ENCODE measurements around the gene NRM.
"Not testable (repeated sequence)": the region's sequence is repeated elsewhere in the genome, so short reads cannot be mapped to it uniquely, and the experiment has no call there.

Gene NRM

DNA sequence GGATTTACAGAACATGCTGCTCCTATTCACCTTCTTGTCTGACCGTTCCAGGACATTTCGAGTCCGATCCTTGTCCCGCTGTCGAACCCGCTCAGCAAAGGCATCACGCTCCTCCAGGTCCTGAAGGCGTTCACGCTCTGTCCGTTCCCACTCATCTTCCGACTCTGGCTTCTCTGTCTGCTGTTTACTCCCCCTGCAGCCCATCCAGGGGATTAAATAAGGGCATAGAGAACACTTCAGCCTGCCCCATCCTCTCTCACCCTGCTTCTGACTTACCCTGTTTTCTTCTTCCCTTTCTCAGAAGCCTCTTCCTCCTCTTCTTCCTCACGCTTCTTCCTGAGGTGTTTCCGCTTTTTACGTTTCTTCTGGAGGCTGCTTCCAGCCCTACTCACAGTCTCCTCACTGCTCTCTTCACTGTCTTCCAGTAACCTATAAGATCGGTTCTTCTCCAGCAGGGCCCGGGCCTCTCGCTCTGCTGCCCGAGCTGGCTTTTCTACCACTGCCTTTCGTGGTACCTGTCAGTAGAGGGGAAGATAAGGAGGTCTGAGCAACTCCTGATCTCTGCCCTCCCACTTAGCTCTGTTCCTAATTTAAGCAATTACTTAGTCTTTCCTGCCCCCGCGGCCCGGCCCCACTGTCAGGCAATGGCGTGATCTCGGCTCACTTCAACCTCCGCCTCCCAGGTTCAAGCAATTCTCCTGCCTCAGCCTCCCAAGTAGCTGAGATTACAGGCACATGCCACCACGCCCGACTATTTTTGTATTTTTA is 19.8 kb downstream of the NRM start:
- Mint-ChIP-seq H3K9me3 (no peaks in the 10 kb centered on the region), H3K4me1 (peaks cover 24% of the 10 kb centered on the region), H3K36me3 (ENCODE audit: low read depth) (peaks cover 29% of the 10 kb centered on the region), H3K27ac (no peak overlapping the region), H3K4me3 (peak overlapping the region; percentile 84), H3K27me3 (ENCODE audit: low read depth, poor library complexity) (peaks cover 4% of the 10 kb centered on the region)
- no peak for TF ChIP-seq CTCF (IDR thresholded peaks at IDR 0.05)
- peak; percentile 21 for DNase-seq

DNA sequence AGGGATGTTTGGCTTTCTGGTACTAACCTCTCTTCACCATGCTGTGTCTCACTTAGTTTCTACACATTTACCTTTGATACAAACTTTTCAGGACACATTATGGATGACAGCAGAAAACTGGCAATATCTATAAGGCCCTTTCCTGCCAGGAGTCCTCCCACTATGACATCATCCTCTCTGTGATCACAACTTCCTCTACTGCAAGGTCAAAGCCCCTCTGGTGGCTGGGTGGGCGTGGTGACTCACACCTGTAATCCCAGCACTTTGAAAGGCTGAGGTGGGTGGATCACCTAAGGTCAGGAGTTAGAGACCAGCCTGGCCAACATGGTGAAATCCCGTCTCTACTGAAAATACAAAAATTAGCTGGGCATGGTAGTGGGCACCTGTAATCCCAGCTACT is 24.5 kb downstream of the NRM start:
- not testable (repeated sequence) for DNase-seq; H3K4me3 Mint-ChIP-seq; H3K4me1 Mint-ChIP-seq; H3K9me3 Mint-ChIP-seq; H3K27me3 Mint-ChIP-seq (ENCODE audit: low read depth, poor library complexity); H3K27ac Mint-ChIP-seq
- peaks cover 57% of the 10 kb centered on the region for H3K36me3 Mint-ChIP-seq (ENCODE audit: low read depth)

DNA sequence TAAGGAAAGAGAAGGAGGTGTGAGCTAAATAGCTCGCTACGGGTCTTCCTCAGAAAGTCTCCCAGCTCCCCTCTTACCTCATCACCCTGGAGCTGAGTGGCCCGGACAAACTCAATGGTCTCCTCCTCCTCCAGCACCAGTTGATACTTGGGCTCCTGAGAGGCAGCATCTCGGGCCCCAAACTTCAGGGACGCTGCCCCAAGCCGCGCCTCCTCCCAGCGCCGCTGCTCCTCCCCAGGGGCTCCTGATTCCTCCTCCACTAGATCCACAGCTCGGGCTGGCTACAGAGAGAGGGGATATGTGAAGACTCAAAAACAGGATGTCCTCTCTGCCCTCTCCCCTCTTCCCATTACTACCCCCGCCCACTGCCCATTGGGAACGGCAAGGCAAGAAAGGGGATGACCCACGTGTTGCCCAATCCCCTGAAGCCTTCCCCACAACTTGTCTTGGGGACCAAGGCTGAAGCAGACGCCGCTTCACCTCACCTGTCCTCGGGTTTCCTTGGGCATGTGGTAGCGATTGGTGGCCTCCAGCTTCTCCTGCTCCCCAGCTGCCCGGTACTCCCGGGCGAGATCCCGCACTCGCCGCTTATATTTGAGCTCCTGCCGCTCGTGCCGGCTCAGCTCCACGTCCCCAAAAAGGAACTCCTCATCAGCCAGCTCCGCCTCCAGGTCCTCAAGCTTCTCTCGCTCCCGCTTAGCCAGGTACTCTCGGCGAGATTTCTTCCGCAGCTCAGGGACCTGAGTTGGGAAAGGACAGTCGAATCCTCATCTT is 25.6 kb downstream of the NRM start:
- TF ChIP-seq CTCF (IDR thresholded peaks at IDR 0.05), result no peak
- H3K4me1 Mint-ChIP-seq, result no peaks in the 10 kb centered on the region
- no peak for DNase-seq
- H3K27ac Mint-ChIP-seq, result no peak overlapping the region
- H3K27me3 Mint-ChIP-seq (ENCODE audit: low read depth, poor library complexity), result no peaks in the 10 kb centered on the region
- H3K9me3 Mint-ChIP-seq, result no peaks in the 10 kb centered on the region
- no peak overlapping the region for H3K4me3 Mint-ChIP-seq
- H3K36me3 Mint-ChIP-seq (ENCODE audit: low read depth), result peaks cover 49% of the 10 kb centered on the region

- H3K36me3 Mint-ChIP-seq (ENCODE audit: low read depth), result peaks cover 71% of the 10 kb centered on the region
- peak overlapping the region; percentile 52 for H3K27ac Mint-ChIP-seq
- not testable (repeated sequence) for H3K27me3 Mint-ChIP-seq (ENCODE audit: low read depth, poor library complexity); DNase-seq; H3K9me3 Mint-ChIP-seq; H3K4me3 Mint-ChIP-seq
- peaks cover 12% of the 10 kb centered on the region for H3K4me1 Mint-ChIP-seq
Observed at GRCh38 chr6:30657922-30658321, 32.9 kb downstream of the NRM start.

DNA sequence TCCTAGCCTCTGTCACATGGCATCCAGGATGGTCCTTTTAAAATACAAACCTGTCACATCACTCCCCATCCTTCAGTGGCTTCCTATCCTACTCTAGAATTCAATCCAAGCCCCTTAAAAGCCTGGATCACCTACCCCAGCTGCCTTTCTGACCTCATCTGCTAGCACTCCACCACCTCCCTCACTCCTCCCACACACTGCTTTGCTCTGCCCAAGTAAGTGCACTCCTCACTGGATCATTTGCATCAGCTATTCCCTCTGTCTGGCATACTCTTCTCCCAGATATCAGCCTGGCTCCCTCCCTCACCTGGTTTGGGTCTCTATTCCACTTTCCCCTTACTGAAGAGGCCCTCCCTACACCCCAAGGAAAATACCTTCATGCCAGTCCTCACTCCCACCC is 33.3 kb downstream of the NRM start:
- H3K27me3 Mint-ChIP-seq (ENCODE audit: low read depth, poor library complexity), result no peaks in the 10 kb centered on the region
- H3K36me3 Mint-ChIP-seq (ENCODE audit: low read depth), result peaks cover 71% of the 10 kb centered on the region
- DNase-seq, result no peak
- peak overlapping the region; percentile 12 for H3K4me3 Mint-ChIP-seq
- no peaks in the 10 kb centered on the region for H3K9me3 Mint-ChIP-seq
- no peak for TF ChIP-seq CTCF (IDR thresholded peaks at IDR 0.05)
- H3K4me1 Mint-ChIP-seq, result peaks cover 12% of the 10 kb centered on the region
- peak overlapping the region; percentile 52 for H3K27ac Mint-ChIP-seq

DNA sequence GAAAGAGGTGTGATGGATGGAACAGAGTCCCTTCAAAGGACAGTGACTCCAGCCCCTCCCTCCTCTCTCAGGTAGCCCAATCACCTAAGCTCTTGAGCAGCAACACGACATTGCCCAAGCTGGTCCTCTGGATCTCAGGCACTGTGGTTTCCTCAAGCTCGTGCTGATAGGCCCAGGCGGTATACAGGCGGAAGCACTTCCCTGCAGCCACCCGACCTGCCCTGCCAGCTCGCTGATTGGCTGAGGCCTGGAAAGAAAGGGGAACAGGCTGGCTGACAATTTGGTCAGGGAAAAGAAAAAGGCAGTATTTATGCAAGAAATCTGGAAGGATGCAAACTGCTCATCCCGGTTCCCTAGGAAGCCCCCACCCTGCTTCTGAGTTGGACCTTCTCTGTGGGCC is 34.3 kb downstream of the NRM start:
- Mint-ChIP-seq H3K4me3 (no peak overlapping the region), H3K27me3 (ENCODE audit: low read depth, poor library complexity) (no peaks in the 10 kb centered on the region), H3K36me3 (ENCODE audit: low read depth) (peaks cover 69% of the 10 kb centered on the region), H3K9me3 (no peaks in the 10 kb centered on the region), H3K27ac (no peak overlapping the region), H3K4me1 (peaks cover 12% of the 10 kb centered on the region)
- TF ChIP-seq CTCF (IDR thresholded peaks at IDR 0.05), result no peak
- no peak for DNase-seq

- Mint-ChIP-seq H3K4me3 (no peak overlapping the region), H3K27ac (no peak overlapping the region), H3K9me3 (no peaks in the 10 kb centered on the region), H3K4me1 (peaks cover 12% of the 10 kb centered on the region), H3K36me3 (ENCODE audit: low read depth) (peaks cover 72% of the 10 kb centered on the region), H3K27me3 (ENCODE audit: low read depth, poor library complexity) (no peaks in the 10 kb centered on the region)
- TF ChIP-seq CTCF (IDR thresholded peaks at IDR 0.05), result no peak
- DNase-seq, result no peak
Observed at GRCh38 chr6:30655743-30656094, 35.1 kb downstream of the NRM start.
